ENCODE measurements around the gene AGTPBP1.

Gene AGTPBP1

DNA sequence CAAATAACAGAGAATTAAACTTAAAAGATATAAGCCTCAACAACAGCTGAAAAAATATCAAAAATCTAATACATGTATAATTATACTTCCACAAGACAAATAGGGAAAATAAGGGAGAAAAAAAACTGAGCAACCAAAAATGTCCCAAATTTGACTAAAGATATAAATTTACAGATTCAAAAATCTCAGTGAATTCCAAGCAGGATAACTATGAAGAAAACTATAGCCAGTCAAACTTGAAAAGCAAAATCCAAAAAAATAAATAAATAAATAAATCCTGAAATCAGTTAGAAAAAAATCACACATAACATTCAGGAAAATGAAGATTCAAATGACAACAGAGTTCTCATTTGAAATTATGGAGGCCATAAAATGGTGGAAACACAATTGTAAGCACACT is 56.7 kb downstream of the AGTPBP1 start:
- H3K4me3 ChIP-seq (ENCODE audit: low read depth, low read length): no peak overlapping the region
- TF ChIP-seq, protein P1, sequence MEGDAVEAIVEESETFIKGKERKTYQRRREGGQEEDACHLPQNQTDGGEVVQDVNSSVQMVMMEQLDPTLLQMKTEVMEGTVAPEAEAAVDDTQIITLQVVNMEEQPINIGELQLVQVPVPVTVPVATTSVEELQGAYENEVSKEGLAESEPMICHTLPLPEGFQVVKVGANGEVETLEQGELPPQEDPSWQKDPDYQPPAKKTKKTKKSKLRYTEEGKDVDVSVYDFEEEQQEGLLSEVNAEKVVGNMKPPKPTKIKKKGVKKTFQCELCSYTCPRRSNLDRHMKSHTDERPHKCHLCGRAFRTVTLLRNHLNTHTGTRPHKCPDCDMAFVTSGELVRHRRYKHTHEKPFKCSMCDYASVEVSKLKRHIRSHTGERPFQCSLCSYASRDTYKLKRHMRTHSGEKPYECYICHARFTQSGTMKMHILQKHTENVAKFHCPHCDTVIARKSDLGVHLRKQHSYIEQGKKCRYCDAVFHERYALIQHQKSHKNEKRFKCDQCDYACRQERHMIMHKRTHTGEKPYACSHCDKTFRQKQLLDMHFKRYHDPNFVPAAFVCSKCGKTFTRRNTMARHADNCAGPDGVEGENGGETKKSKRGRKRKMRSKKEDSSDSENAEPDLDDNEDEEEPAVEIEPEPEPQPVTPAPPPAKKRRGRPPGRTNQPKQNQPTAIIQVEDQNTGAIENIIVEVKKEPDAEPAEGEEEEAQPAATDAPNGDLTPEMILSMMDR (IDR thresholded peaks at IDR 0.05; ENCODE audit: low read depth, low read length): no peak

DNA sequence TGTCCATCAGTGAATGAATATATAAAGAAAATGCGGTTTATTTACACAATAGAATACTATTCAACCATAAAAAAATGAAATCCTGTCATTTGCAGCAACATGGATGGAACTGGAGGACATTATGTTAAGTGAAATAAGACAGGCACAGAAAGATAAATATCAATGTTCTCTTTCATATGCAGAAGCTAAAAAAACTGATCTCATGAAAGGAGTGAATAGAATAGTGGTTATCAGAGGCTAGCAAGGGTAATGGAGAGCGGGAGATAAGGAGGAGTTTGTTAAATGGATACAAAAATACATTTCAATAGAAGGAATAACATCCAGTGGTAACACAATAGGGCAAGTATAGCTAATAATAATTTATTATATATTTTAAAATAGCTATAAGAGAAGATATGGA is 65.0 kb downstream of the AGTPBP1 start:
- TF ChIP-seq, protein P1 (IDR thresholded peaks at IDR 0.05; ENCODE audit: low read depth, low read length): no peak
- H3K4me3 ChIP-seq (ENCODE audit: low read depth, low read length): no peak overlapping the region

DNA sequence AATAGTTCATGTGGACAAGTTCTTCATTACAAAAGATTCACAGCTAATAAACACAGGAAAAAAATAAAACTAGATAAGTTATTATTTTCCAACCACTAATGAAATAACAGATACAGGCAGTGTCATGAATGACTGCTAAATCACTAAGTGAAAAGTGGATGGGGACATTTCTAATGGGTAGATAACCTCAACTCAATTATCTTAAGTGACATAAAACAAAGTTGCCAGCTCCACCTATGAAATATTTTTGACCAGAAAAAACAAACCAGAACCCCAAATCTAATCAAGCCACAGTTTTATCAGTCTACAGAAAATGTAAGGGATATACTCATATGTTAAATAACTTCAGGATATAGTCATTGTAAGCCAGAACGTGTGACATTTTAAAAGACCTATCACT is 74.4 kb downstream of the AGTPBP1 start:
- TF ChIP-seq, protein P1 (IDR thresholded peaks at IDR 0.05; ENCODE audit: low read depth, low read length): no peak
- no peak overlapping the region for H3K4me3 ChIP-seq (ENCODE audit: low read depth, low read length)

DNA sequence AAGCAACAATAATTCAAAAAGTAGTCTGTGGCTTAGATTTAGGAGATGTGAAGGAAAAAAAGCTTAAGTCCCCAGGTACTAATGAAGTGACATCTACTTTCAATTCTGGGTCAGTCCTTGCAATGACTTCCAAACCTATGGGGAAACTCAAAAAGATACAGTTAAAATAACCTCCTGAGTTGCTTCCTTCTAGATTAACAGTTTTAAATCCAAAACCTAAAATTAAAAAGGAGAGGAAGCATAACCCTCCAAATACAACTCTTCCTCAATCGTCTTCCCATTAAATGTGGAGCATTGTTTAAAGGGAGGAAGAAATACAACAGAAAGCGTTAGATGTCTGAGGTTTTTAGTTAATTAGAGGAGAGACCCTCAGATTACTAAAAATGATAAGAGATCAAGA is 75.7 kb downstream of the AGTPBP1 start:
- TF ChIP-seq, protein P1 (IDR thresholded peaks at IDR 0.05; ENCODE audit: low read depth, low read length): no peak
- H3K4me3 ChIP-seq (ENCODE audit: low read depth, low read length): no peak overlapping the region

DNA sequence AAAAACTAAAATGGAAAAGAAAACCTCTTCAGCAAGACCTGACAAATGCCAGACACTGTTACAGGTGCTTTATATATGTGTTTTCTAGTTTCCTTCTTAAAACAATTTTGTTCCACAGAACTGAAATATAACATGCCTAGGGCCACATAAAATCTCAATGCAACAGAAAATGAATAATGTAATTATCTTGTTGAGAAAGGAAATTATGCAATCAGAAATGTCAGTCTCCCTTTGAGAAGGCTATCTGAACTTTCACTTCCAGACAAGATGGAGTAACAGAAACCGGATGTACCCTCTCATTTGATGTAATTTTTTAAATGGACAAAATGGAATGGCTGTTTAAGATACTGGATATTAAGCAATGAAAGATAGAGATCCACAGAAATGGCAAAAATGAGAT is 79.2 kb downstream of the AGTPBP1 start:
- TF ChIP-seq, protein P1 (IDR thresholded peaks at IDR 0.05; ENCODE audit: low read depth, low read length): no peak
- no peak overlapping the region for H3K4me3 ChIP-seq (ENCODE audit: low read depth, low read length)

DNA sequence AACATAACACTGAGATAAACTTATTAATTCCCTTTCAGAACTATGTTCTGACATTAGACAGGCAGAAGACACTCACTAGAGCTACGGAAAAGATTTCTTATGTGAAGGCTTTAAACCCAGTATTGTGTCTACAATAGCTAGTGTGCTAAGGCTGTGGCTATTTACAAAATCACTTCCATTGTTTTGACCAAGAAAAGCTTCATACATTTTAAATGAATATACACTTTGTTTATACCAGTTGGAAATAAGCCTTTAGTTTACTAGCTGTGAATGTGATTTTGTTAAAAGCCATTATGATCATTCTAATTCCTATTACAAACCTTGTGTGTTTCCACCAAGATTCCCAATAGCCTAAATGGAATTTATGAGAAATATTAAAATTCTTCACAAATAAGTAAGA is 83.0 kb downstream of the AGTPBP1 start:
- TF ChIP-seq, protein P1 (IDR thresholded peaks at IDR 0.05; ENCODE audit: low read depth, low read length): no peak
- H3K4me3 ChIP-seq (ENCODE audit: low read depth, low read length): no peak overlapping the region

DNA sequence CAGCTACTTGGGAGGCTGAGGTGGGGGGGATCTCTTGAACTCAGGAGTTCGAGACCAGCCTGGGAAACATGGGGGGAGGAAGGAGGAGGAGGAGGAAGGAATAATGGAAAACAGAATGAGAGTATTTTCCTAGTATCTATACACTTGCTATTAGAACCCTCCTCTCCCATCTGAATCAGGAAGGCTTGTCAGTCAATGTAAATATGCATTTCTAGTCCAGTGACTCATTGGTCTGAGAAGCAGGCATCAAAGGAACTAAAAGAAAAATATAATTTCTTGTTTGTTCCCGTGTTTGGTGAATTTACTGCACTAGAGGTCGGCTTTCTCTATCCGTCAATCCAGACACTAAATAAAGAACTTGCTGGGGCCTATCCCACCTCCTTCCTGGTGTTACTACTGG is 88.6 kb downstream of the AGTPBP1 start:
- TF ChIP-seq, protein P1 (IDR thresholded peaks at IDR 0.05; ENCODE audit: low read depth, low read length): no peak
- no peak overlapping the region for H3K4me3 ChIP-seq (ENCODE audit: low read depth, low read length)
